ENCODE results near the gene SEC24D.

Gene SEC24D

GRCh38 chr4:118857760-118858159 lies 21.8 kb upstream of the SEC24D start:
- Histone ChIP-seq H3K27ac (ENCODE audit: insufficient read depth in 1 of 2, low read depth in 1 of 2, low read length in 2 of 2, poor library complexity in 1 of 2, severe bottlenecking in 2 of 2) (no peak overlapping the region), H3K36me3 (ENCODE audit: control insufficient read depth in 4 of 4, insufficient read depth in 4 of 4, low read length in 3 of 4) (no peaks in the 10 kb centered on the region), H3K9me3 (ENCODE audit: control extremely low read depth in 1 of 5, control insufficient read depth in 4 of 5, insufficient read depth in 2 of 5, low read depth in 1 of 5, low read length in 4 of 5) (no peaks in the 10 kb centered on the region), H3K4me1 (ENCODE audit: control extremely low read depth in 1 of 4, control insufficient read depth in 4 of 4, insufficient read depth in 4 of 4, low read length in 3 of 4) (no peaks in the 10 kb centered on the region), H3K4me3 (ENCODE audit: control insufficient read depth in 1 of 7, extremely low read depth in 1 of 7, insufficient read depth in 4 of 7, low read depth in 2 of 7, low read length in 6 of 7) (no peak overlapping the region), H3K27me3 (replicated peaks in 2 of 5; ENCODE audit: control insufficient read depth in 4 of 5, insufficient read depth in 5 of 5, low read length in 4 of 5) (no peaks in the 10 kb centered on the region)
- POLR2A ChIA-PET: no interaction called here
- DNase-seq: no peak
- CTCF ChIA-PET: no interaction called here
- 89% methylated on average over 2 of the region's 2 CpGs for WGBS (ENCODE audit: insufficient coverage)

GRCh38 chr4:118850488-118851173 lies 14.7 kb upstream of the SEC24D start:
- Histone ChIP-seq H3K27me3 (replicated peaks in 2 of 5; ENCODE audit: control insufficient read depth in 4 of 5, insufficient read depth in 5 of 5, low read length in 4 of 5) (peaks cover 0 to 4% (median 0%) of the 10 kb centered on the region in 5 experiments), H3K36me3 (ENCODE audit: control insufficient read depth in 4 of 4, insufficient read depth in 4 of 4, low read length in 3 of 4) (no peaks in the 10 kb centered on the region), H3K4me1 (ENCODE audit: control extremely low read depth in 1 of 4, control insufficient read depth in 4 of 4, insufficient read depth in 4 of 4, low read length in 3 of 4) (peaks cover 5 to 10% (median 8%) of the 10 kb centered on the region in 4 experiments), H3K27ac (ENCODE audit: insufficient read depth in 1 of 2, low read depth in 1 of 2, low read length in 2 of 2, poor library complexity in 1 of 2, severe bottlenecking in 2 of 2) (peak overlapping the region in 1 of 2 experiments; percentile 52), H3K9me3 (ENCODE audit: control extremely low read depth in 1 of 5, control insufficient read depth in 4 of 5, insufficient read depth in 2 of 5, low read depth in 1 of 5, low read length in 4 of 5) (no peaks in the 10 kb centered on the region), H3K4me3 (ENCODE audit: control insufficient read depth in 1 of 7, extremely low read depth in 1 of 7, insufficient read depth in 4 of 7, low read depth in 2 of 7, low read length in 6 of 7) (peak overlapping the region in 6 of 7 experiments; percentile 56 to 85 (median 74))
- CTCF ChIA-PET: interaction anchor here (0.7 to 1.7 kb wide), 2 partner anchors 28 to 35 kb away, joined by 3 read pairs; no protein-coding TSS in a partner anchor
- POLR2A ChIA-PET: no interaction called here
- WGBS (ENCODE audit: insufficient coverage): 27% methylated on average over 8 of the region's 8 CpGs
- DNase-seq: peak; percentile 31 to 69 (median 57)

GRCh38 chr4:118849867-118850487 lies 14.1 kb upstream of the SEC24D start:
- POLR2A ChIA-PET: no interaction called here
- WGBS (ENCODE audit: insufficient coverage): 100% methylated on average over 1 of the region's 2 CpGs
- CTCF ChIA-PET: interaction anchor here (0.7 to 1.7 kb wide), 2 partner anchors 29 to 35 kb away, joined by 3 read pairs; no protein-coding TSS in a partner anchor

GRCh38 chr4:118848901-118849300 lies 13.0 kb upstream of the SEC24D start:
- H3K4me1 ChIP-seq (ENCODE audit: control extremely low read depth in 1 of 4, control insufficient read depth in 4 of 4, insufficient read depth in 4 of 4, low read length in 3 of 4): peaks cover 5 to 10% (median 8%) of the 10 kb centered on the region in 4 experiments
- ChIA-PET POLR2A (no interaction called here), CTCF (no interaction called here)

More at GRCh38 chr4:118849867-118850487, 14.1 kb upstream of the SEC24D start:
- Histone ChIP-seq H3K27ac (ENCODE audit: insufficient read depth in 1 of 2, low read depth in 1 of 2, low read length in 2 of 2, poor library complexity in 1 of 2, severe bottlenecking in 2 of 2) (no peak overlapping the region), H3K27me3 (replicated peaks in 2 of 5; ENCODE audit: control insufficient read depth in 4 of 5, insufficient read depth in 5 of 5, low read length in 4 of 5) (peaks cover 0 to 4% (median 0%) of the 10 kb centered on the region in 5 experiments), H3K9me3 (ENCODE audit: control extremely low read depth in 1 of 5, control insufficient read depth in 4 of 5, insufficient read depth in 2 of 5, low read depth in 1 of 5, low read length in 4 of 5) (no peaks in the 10 kb centered on the region), H3K36me3 (ENCODE audit: control insufficient read depth in 4 of 4, insufficient read depth in 4 of 4, low read length in 3 of 4) (no peaks in the 10 kb centered on the region), H3K4me1 (ENCODE audit: control extremely low read depth in 1 of 4, control insufficient read depth in 4 of 4, insufficient read depth in 4 of 4, low read length in 3 of 4) (peaks cover 5 to 10% (median 8%) of the 10 kb centered on the region in 4 experiments), H3K4me3 (ENCODE audit: control insufficient read depth in 1 of 7, extremely low read depth in 1 of 7, insufficient read depth in 4 of 7, low read depth in 2 of 7, low read length in 6 of 7) (peak overlapping the region in 6 of 7 experiments; percentile 56 to 85 (median 74))
- DNase-seq: peak in 1 of 3 donors; percentile 1

GRCh38 chr4:118848242-118848641 lies 12.3 kb upstream of the SEC24D start:
- H3K4me1 ChIP-seq (ENCODE audit: control extremely low read depth in 1 of 4, control insufficient read depth in 4 of 4, insufficient read depth in 4 of 4, low read length in 3 of 4): peaks cover 5 to 10% (median 8%) of the 10 kb centered on the region in 4 experiments
- H3K27ac ChIP-seq (ENCODE audit: insufficient read depth in 1 of 2, low read depth in 1 of 2, low read length in 2 of 2, poor library complexity in 1 of 2, severe bottlenecking in 2 of 2): no peak overlapping the region
- H3K36me3 ChIP-seq (ENCODE audit: control insufficient read depth in 4 of 4, insufficient read depth in 4 of 4, low read length in 3 of 4): no peaks in the 10 kb centered on the region
- 97% methylated on average over 7 of the region's 7 CpGs for WGBS (ENCODE audit: insufficient coverage)
- DNase-seq: no peak
- H3K4me3 ChIP-seq (ENCODE audit: control insufficient read depth in 1 of 7, extremely low read depth in 1 of 7, insufficient read depth in 4 of 7, low read depth in 2 of 7, low read length in 6 of 7): no peak overlapping the region
- ChIA-PET CTCF (no interaction called here), POLR2A (no interaction called here)
- H3K9me3 ChIP-seq (ENCODE audit: control extremely low read depth in 1 of 5, control insufficient read depth in 4 of 5, insufficient read depth in 2 of 5, low read depth in 1 of 5, low read length in 4 of 5): no peaks in the 10 kb centered on the region
- H3K27me3 ChIP-seq (replicated peaks in 2 of 5; ENCODE audit: control insufficient read depth in 4 of 5, insufficient read depth in 5 of 5, low read length in 4 of 5): peaks cover 0 to 4% (median 0%) of the 10 kb centered on the region in 5 experiments

More at GRCh38 chr4:118848901-118849300, 13.0 kb upstream of the SEC24D start:
- H3K4me3 ChIP-seq (ENCODE audit: control insufficient read depth in 1 of 7, extremely low read depth in 1 of 7, insufficient read depth in 4 of 7, low read depth in 2 of 7, low read length in 6 of 7): no peak overlapping the region
- no peak for DNase-seq
- no peaks in the 10 kb centered on the region for H3K36me3 ChIP-seq (ENCODE audit: control insufficient read depth in 4 of 4, insufficient read depth in 4 of 4, low read length in 3 of 4)
- peaks cover 0 to 4% (median 0%) of the 10 kb centered on the region in 5 experiments for H3K27me3 ChIP-seq (replicated peaks in 2 of 5; ENCODE audit: control insufficient read depth in 4 of 5, insufficient read depth in 5 of 5, low read length in 4 of 5)
- no peak overlapping the region for H3K27ac ChIP-seq (ENCODE audit: insufficient read depth in 1 of 2, low read depth in 1 of 2, low read length in 2 of 2, poor library complexity in 1 of 2, severe bottlenecking in 2 of 2)
- no peaks in the 10 kb centered on the region for H3K9me3 ChIP-seq (ENCODE audit: control extremely low read depth in 1 of 5, control insufficient read depth in 4 of 5, insufficient read depth in 2 of 5, low read depth in 1 of 5, low read length in 4 of 5)

GRCh38 chr4:118846979-118847378 lies 11.1 kb upstream of the SEC24D start:
- no peaks in the 10 kb centered on the region for H3K36me3 ChIP-seq (ENCODE audit: control insufficient read depth in 4 of 4, insufficient read depth in 4 of 4, low read length in 3 of 4)
- H3K4me3 ChIP-seq (ENCODE audit: control insufficient read depth in 1 of 7, extremely low read depth in 1 of 7, insufficient read depth in 4 of 7, low read depth in 2 of 7, low read length in 6 of 7): no peak overlapping the region
- CTCF ChIA-PET: interaction anchor here (0.9 to 1.8 kb wide), 3 partner anchors 13 to 18 kb away, joined by 3 to 4 read pairs (median 4); no protein-coding TSS in a partner anchor
- no peaks in the 10 kb centered on the region for H3K9me3 ChIP-seq (ENCODE audit: control extremely low read depth in 1 of 5, control insufficient read depth in 4 of 5, insufficient read depth in 2 of 5, low read depth in 1 of 5, low read length in 4 of 5)
- H3K27me3 ChIP-seq (replicated peaks in 2 of 5; ENCODE audit: control insufficient read depth in 4 of 5, insufficient read depth in 5 of 5, low read length in 4 of 5): peaks cover 0 to 4% (median 0%) of the 10 kb centered on the region in 5 experiments
- H3K27ac ChIP-seq (ENCODE audit: insufficient read depth in 1 of 2, low read depth in 1 of 2, low read length in 2 of 2, poor library complexity in 1 of 2, severe bottlenecking in 2 of 2): no peak overlapping the region
- POLR2A ChIA-PET: interaction anchor here (0.6 to 0.7 kb wide), 2 partner anchors 28 to 62 kb away, joined by 3 read pairs; no protein-coding TSS in a partner anchor
- no peak for DNase-seq
- peaks cover 5 to 10% (median 8%) of the 10 kb centered on the region in 4 experiments for H3K4me1 ChIP-seq (ENCODE audit: control extremely low read depth in 1 of 4, control insufficient read depth in 4 of 4, insufficient read depth in 4 of 4, low read length in 3 of 4)
- no CpG with 5 or more reads among the region's 1 CpG for WGBS (ENCODE audit: insufficient coverage)

GRCh38 chr4:118845552-118846050 lies 9.7 kb upstream of the SEC24D start:
- ChIA-PET CTCF (interaction anchor here (1.4 to 1.8 kb wide), 2 partner anchors 15 to 19 kb away, joined by 3 to 4 read pairs; no protein-coding TSS in a partner anchor), POLR2A (no interaction called here)
- no peak overlapping the region for H3K4me3 ChIP-seq (ENCODE audit: control insufficient read depth in 1 of 7, extremely low read depth in 1 of 7, insufficient read depth in 4 of 7, low read depth in 2 of 7, low read length in 6 of 7)

More at GRCh38 chr4:118845552-118846050, 9.7 kb upstream of the SEC24D start:
- H3K27me3 ChIP-seq (replicated peaks in 2 of 5; ENCODE audit: control insufficient read depth in 4 of 5, insufficient read depth in 5 of 5, low read length in 4 of 5): peaks cover 0 to 4% (median 0%) of the 10 kb centered on the region in 5 experiments
- no peaks in the 10 kb centered on the region for H3K9me3 ChIP-seq (ENCODE audit: control extremely low read depth in 1 of 5, control insufficient read depth in 4 of 5, insufficient read depth in 2 of 5, low read depth in 1 of 5, low read length in 4 of 5)
- no peak overlapping the region for H3K27ac ChIP-seq (ENCODE audit: insufficient read depth in 1 of 2, low read depth in 1 of 2, low read length in 2 of 2, poor library complexity in 1 of 2, severe bottlenecking in 2 of 2)
- peaks cover under 1 to 5% (median 4%) of the 10 kb centered on the region in 4 experiments for H3K4me1 ChIP-seq (ENCODE audit: control extremely low read depth in 1 of 4, control insufficient read depth in 4 of 4, insufficient read depth in 4 of 4, low read length in 3 of 4)
- H3K36me3 ChIP-seq (ENCODE audit: control insufficient read depth in 4 of 4, insufficient read depth in 4 of 4, low read length in 3 of 4): no peaks in the 10 kb centered on the region
- DNase-seq: no peak
